ENCODE measurements around the gene SLC9A3. TPM values are rescaled to one million over a fixed set of nuclear protein-coding genes. Genes with fewer than 3 reads are reported as not detected.
A peak's percentile ranks its signal among the peaks of the same experiment; 100 is the strongest.

SLC9A3 gene
- total RNA-seq, 3 donors from 2014 or later (not counting 1 experiment from before 2014, with no cell fraction given), result 0.61 to 1.1 (median 0.73) TPM

GRCh38 chr5:542319-543311 lies 18.4 kb upstream of the SLC9A3 start:
- Mint-ChIP-seq H3K9me3 (no peaks in the 10 kb centered on the region), H3K4me1 (peaks cover 7 to 28% of the 10 kb centered on the region in 2 donors), H3K36me3 (no peaks in the 10 kb centered on the region), H3K4me3 (peak overlapping the region; percentile 70), H3K27me3 (ENCODE audit: low read depth in 2 of 2) (peaks cover 6% of the 10 kb centered on the region in 2 donors), H3K27ac (peak overlapping the region; percentile 53 to 80)
- Histone ChIP-seq H3K27me3 (ENCODE audit: control insufficient read depth, insufficient read depth, low read length) (peaks cover 2% of the 10 kb centered on the region), H3K4me3 (ENCODE audit: low read length) (no peak overlapping the region), H3K27ac (ENCODE audit: low read length) (no peak overlapping the region), H3K9me3 (ENCODE audit: control insufficient read depth, insufficient read depth, low read length) (no peaks in the 10 kb centered on the region), H3K4me1 (ENCODE audit: control insufficient read depth, insufficient read depth, low read length) (peaks cover 20% of the 10 kb centered on the region), H3K36me3 (ENCODE audit: control insufficient read depth, insufficient read depth, low read length) (no peaks in the 10 kb centered on the region)
- intact Hi-C loops (cut with micrococcal nuclease), result no loop called here
- DNase-seq, result no peak
- ATAC-seq, result no peak
- no peak for TF ChIP-seq CTCF (IDR thresholded peaks at IDR 0.05)
- WGBS (ENCODE audit: insufficient coverage), result 93% methylated on average over 32 of the region's 32 CpGs

- DNase-seq (no peak), ATAC-seq (no peak)
- H3K9me3 ChIP-seq (ENCODE audit: control insufficient read depth, insufficient read depth, low read length), result no peaks in the 10 kb centered on the region
Observed at GRCh38 chr5:541539-542318, 17.5 kb upstream of the SLC9A3 start.

GRCh38 chr5:540906-541538 lies 16.8 kb upstream of the SLC9A3 start:
- peaks cover 2% of the 10 kb centered on the region for H3K27me3 ChIP-seq (ENCODE audit: control insufficient read depth, insufficient read depth, low read length)
- WGBS (ENCODE audit: insufficient coverage), result 93% methylated on average over 15 of the region's 17 CpGs
- no peak for DNase-seq
- Mint-ChIP-seq H3K4me1 (peaks cover 7 to 28% of the 10 kb centered on the region in 2 donors), H3K27me3 (ENCODE audit: low read depth in 2 of 2) (peaks cover 6 to 10% of the 10 kb centered on the region in 2 donors), H3K36me3 (no peaks in the 10 kb centered on the region), H3K4me3 (no peak overlapping the region), H3K9me3 (no peaks in the 10 kb centered on the region), H3K27ac (no peak overlapping the region)
- H3K4me3 ChIP-seq (ENCODE audit: low read length), result no peak overlapping the region
- no peak overlapping the region for H3K27ac ChIP-seq (ENCODE audit: low read length)
- no peak for ATAC-seq
- H3K9me3 ChIP-seq (ENCODE audit: control insufficient read depth, insufficient read depth, low read length), result no peaks in the 10 kb centered on the region
- TF ChIP-seq CTCF (IDR thresholded peaks at IDR 0.05), result no peak
- H3K4me1 ChIP-seq (ENCODE audit: control insufficient read depth, insufficient read depth, low read length), result peaks cover 20% of the 10 kb centered on the region
- H3K36me3 ChIP-seq (ENCODE audit: control insufficient read depth, insufficient read depth, low read length), result no peaks in the 10 kb centered on the region
- intact Hi-C loops (cut with micrococcal nuclease), result no loop called here

More at GRCh38 chr5:541539-542318, 17.5 kb upstream of the SLC9A3 start:
- 81% methylated on average over 23 of the region's 24 CpGs for WGBS (ENCODE audit: insufficient coverage)
- peaks cover 2% of the 10 kb centered on the region for H3K27me3 ChIP-seq (ENCODE audit: control insufficient read depth, insufficient read depth, low read length)
- intact Hi-C loops (cut with micrococcal nuclease), result no loop called here
- no peak overlapping the region for H3K27ac ChIP-seq (ENCODE audit: low read length)
- H3K4me1 ChIP-seq (ENCODE audit: control insufficient read depth, insufficient read depth, low read length), result peaks cover 20% of the 10 kb centered on the region
- no peak for TF ChIP-seq CTCF (IDR thresholded peaks at IDR 0.05)
- peaks cover 6% of the 10 kb centered on the region in 2 donors for H3K27me3 Mint-ChIP-seq (ENCODE audit: low read depth in 2 of 2)
- H3K4me3 Mint-ChIP-seq, result no peak overlapping the region
- no peaks in the 10 kb centered on the region for H3K36me3 ChIP-seq (ENCODE audit: control insufficient read depth, insufficient read depth, low read length)
- H3K36me3 Mint-ChIP-seq, result no peaks in the 10 kb centered on the region
- H3K9me3 Mint-ChIP-seq, result no peaks in the 10 kb centered on the region
- no peak overlapping the region for H3K4me3 ChIP-seq (ENCODE audit: low read length)
- peaks cover 7 to 28% of the 10 kb centered on the region in 2 donors for H3K4me1 Mint-ChIP-seq
- no peak overlapping the region for H3K27ac Mint-ChIP-seq
